WTC11 (cell line): ENCODE data around the gene LAMA5.

Experiments
- ATF2 ChIP-seq: sonication (generic); formaldehyde crosslinking; IDR thresholded peaks from 2 replicates; pipeline ENCODE4 v1.8.1; 2022; ENCODE audit warnings: low read depth, missing genetic modification reagents, borderline replicate concordance
- CREB1 ChIP-seq: sonication (generic); formaldehyde crosslinking; IDR thresholded peaks from 2 replicates; pipeline ENCODE4 v1.8.0; 2023; ENCODE audit warnings: mild to moderate bottlenecking, missing genetic modification reagents
- CREM ChIP-seq: sonication (generic); formaldehyde crosslinking; IDR thresholded peaks from 2 replicates; pipeline ENCODE4 v1.8.1; 2022; ENCODE audit warnings: mild to moderate bottlenecking, missing genetic modification reagents, moderate library complexity
- CTCF ChIP-seq: fragments of 200-600 bp; IDR thresholded peaks from 2 replicates; pipeline ENCODE4 v1.8.0; 2022; ENCODE audit warnings: antibody characterized with exemption
- E2F1 ChIP-seq: sonication (generic); formaldehyde crosslinking; IDR thresholded peaks from 2 replicates; pipeline ENCODE4 v1.8.0; 2022; ENCODE audit warnings: mild to moderate bottlenecking, missing genetic modification reagents
- RELA ChIP-seq: sonication (generic); formaldehyde crosslinking; IDR thresholded peaks from 2 replicates; pipeline ENCODE4 v1.8.1; 2022; ENCODE audit warnings: missing genetic modification reagents, mild to moderate bottlenecking, borderline replicate concordance
- SP1 ChIP-seq: sonication (generic); formaldehyde crosslinking; conservative IDR thresholded peaks from 2 replicates; pipeline ENCODE4 v1.8.1; 2022; ENCODE audit warnings: missing genetic modification reagents

- TF ChIP-seq ATF2 (CRISPR knock-in tag) (no peak), RELA (CRISPR knock-in tag) (no peak), CREM (CRISPR knock-in tag) (no peak), CTCF (no peak), E2F1 (CRISPR knock-in tag) (no peak), CREB1 (no peak), SP1 (no peak)
Observed at GRCh38 chr20:62322492-62323041, 44.5 kb downstream of the LAMA5 start.
